Natural killer cell (primary cell): ENCODE data around the gene LMAN2. TPM values are rescaled to one million over a fixed set of nuclear protein-coding genes. Genes with fewer than 3 reads are reported as not detected.

Source experiments
- ATAC-seq, 3 donors: fragments of 150-1000 bp in 2 of 3; fragments of 200-7000 bp in 1 of 3; cut with Tn5 transposase; 1 replicate in 1 of 3; 2 replicates in 2 of 3; pipeline ENCODE4 v1.10.0; 2021; ENCODE audit warnings: mild to moderate bottlenecking in 2 of 3, moderate library complexity in 2 of 3
- DNase-seq, 2 donors: peaks; one replicate each; pipeline versions ENCODE4 v3.0.0 to v3.0.0-alpha.2; 2013 to 2021; ENCODE audit warnings: mixed read lengths in 1 of 2
- H3K27ac ChIP-seq: one replicate; pipeline ENCODE4 v1.5.1; 2013; ENCODE audit warnings: mild to moderate bottlenecking, low read length
- H3K27me3 ChIP-seq: one replicate; pipeline ENCODE4 v1.6.1; 2013; ENCODE audit warnings: low read length; ENCODE audit not compliant: control insufficient read depth, insufficient read depth
- H3K36me3 ChIP-seq: one replicate; pipeline ENCODE4 v1.6.1; 2013; ENCODE audit warnings: low read length; ENCODE audit not compliant: control insufficient read depth, insufficient read depth
- H3K4me1 ChIP-seq: one replicate; pipeline ENCODE4 v1.6.1; 2013; ENCODE audit warnings: low read length; ENCODE audit not compliant: control insufficient read depth, insufficient read depth
- H3K4me3 ChIP-seq: one replicate; pipeline ENCODE4 v1.5.1; 2013; ENCODE audit warnings: low read length
- H3K9me3 ChIP-seq: one replicate; pipeline ENCODE4 v1.6.1; 2013; ENCODE audit warnings: low read length; ENCODE audit not compliant: control insufficient read depth, insufficient read depth
- H3K27ac Mint-ChIP-seq, 2 donors: one replicate each; pipeline ENCODE4 v1.8.0; 2022; ENCODE audit warnings: mild to moderate bottlenecking in 2 of 2, mixed read lengths in 2 of 2, moderate library complexity in 1 of 2
- H3K27me3 Mint-ChIP-seq, 2 donors: one replicate each; pipeline ENCODE4 v1.8.0; 2022; ENCODE audit warnings: low read depth in 2 of 2, mixed read lengths in 2 of 2
- H3K36me3 Mint-ChIP-seq: one replicate; pipeline ENCODE4 v1.8.0; 2022; ENCODE audit warnings: mixed read lengths
- H3K4me1 Mint-ChIP-seq, 2 donors: one replicate each; pipeline ENCODE4 v1.8.0; 2022; ENCODE audit warnings: mixed read lengths in 2 of 2
- H3K4me3 Mint-ChIP-seq: one replicate; pipeline ENCODE4 v1.8.0; 2022; ENCODE audit warnings: mild to moderate bottlenecking, moderate library complexity, mixed read lengths
- H3K9me3 Mint-ChIP-seq, 2 donors: one replicate each; pipeline ENCODE4 v1.8.0; 2022; ENCODE audit warnings: mixed read lengths in 2 of 2
- WGBS: methylation state at CpG from one replicate; pipeline ENCODE4 v1.1.7; 2013; ENCODE audit warnings: missing lambda C conversion rate; ENCODE audit not compliant: insufficient coverage; 5-methylcytosine and 5-hydroxymethylcytosine counted together
- intact Hi-C: fragments of 100-400 bp; cut with micrococcal nuclease; formaldehyde crosslinking; loops from one replicate; pipeline ENCODE4 v1.14.2; 2022
- total RNA-seq, 4 donors: library from RNA; stranded (reverse); fragments of 120-200 nt in 1 of 4; gene quantifications; one replicate each; pipeline versions ENCODE4 v1.2.3 to v1.2.4, GENCODE V29; 2013 to 2022
- TF ChIP-seq, protein P1 (sequence below): fragments of 200-600 bp; IDR thresholded peaks from one replicate; pipeline ENCODE4 v1.8.0; 2022; ENCODE audit warnings: antibody characterized with exemption

Gene LMAN2
- total RNA-seq, 3 donors from 2014 or later (not counting 1 experiment from before 2014, with no cell fraction given), result 112 to 124 (median 114) TPM

DNA sequence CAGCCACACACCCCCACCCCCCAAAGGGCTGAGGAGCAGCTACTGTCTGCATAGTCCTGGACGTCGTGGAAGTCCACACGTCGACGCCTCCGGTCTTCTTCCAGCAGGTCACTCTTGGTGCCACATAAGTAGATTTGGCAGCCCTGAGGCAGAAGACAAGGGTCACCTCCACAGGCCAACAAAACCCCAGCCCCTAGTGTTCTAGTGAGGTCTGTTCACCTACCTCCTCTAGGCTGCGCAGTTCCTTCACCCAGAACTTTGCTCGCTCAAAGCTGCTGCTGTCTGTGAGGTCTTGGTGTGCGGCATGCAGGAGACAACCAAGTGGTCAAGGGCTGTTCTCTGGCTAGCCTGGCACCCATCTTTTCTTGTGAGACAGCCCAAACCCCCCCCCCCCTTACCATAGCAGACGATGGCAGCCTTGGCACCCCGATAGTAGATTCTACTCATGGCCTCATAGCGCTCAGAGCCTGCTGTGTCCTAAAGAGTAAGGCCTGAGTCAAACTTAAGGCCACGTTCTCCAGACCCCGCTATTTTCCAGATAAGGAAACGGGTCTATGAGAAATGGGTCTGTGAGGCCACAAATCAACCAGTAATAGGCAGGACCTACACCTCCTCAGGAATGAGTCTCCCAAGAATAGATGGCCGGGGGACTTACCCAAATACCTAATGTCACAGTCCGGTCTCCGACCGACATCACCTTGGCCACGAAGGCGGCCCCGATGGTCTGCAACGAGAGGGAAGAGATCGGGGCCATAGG lies 48.9 kb downstream of the LMAN2 start:
- Mint-ChIP-seq H3K36me3 (no peaks in the 10 kb centered on the region), H3K27me3 (no peaks in the 10 kb centered on the region), H3K4me3 (peak overlapping the region; percentile 92), H3K27ac (peak overlapping the region; percentile 89 to 96), H3K4me1 (peaks cover 73 to 80% of the 10 kb centered on the region in 2 donors), H3K9me3 (no peaks in the 10 kb centered on the region)
- TF ChIP-seq, protein P1, sequence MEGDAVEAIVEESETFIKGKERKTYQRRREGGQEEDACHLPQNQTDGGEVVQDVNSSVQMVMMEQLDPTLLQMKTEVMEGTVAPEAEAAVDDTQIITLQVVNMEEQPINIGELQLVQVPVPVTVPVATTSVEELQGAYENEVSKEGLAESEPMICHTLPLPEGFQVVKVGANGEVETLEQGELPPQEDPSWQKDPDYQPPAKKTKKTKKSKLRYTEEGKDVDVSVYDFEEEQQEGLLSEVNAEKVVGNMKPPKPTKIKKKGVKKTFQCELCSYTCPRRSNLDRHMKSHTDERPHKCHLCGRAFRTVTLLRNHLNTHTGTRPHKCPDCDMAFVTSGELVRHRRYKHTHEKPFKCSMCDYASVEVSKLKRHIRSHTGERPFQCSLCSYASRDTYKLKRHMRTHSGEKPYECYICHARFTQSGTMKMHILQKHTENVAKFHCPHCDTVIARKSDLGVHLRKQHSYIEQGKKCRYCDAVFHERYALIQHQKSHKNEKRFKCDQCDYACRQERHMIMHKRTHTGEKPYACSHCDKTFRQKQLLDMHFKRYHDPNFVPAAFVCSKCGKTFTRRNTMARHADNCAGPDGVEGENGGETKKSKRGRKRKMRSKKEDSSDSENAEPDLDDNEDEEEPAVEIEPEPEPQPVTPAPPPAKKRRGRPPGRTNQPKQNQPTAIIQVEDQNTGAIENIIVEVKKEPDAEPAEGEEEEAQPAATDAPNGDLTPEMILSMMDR, result no peak
- intact Hi-C loops, result loop anchor here (5.0 kb wide), 2 partner anchors 155 to 190 kb away; no protein-coding TSS in a partner anchor
- H3K36me3 ChIP-seq, result peaks cover 35% of the 10 kb centered on the region
- WGBS, result 38% methylated on average over 24 of the region's 24 CpGs
- peaks cover 85% of the 10 kb centered on the region for H3K4me1 ChIP-seq
- peak overlapping the region; percentile 39 for H3K27ac ChIP-seq
- ATAC-seq (no peak), DNase-seq (no peak)
- H3K4me3 ChIP-seq, result peak overlapping the region; percentile 93
- H3K9me3 ChIP-seq, result no peaks in the 10 kb centered on the region
- no peaks in the 10 kb centered on the region for H3K27me3 ChIP-seq

- Mint-ChIP-seq H3K4me3 (peak overlapping the region; percentile 92), H3K9me3 (no peaks in the 10 kb centered on the region), H3K27ac (peak overlapping the region; percentile 89 to 96), H3K4me1 (peaks cover 73 to 81% of the 10 kb centered on the region in 2 donors), H3K27me3 (no peaks in the 10 kb centered on the region), H3K36me3 (no peaks in the 10 kb centered on the region)
- H3K27me3 ChIP-seq, result no peaks in the 10 kb centered on the region
- no peaks in the 10 kb centered on the region for H3K9me3 ChIP-seq
- peak in 1 of 2 donors; percentile 48 for DNase-seq
- intact Hi-C loops, result loop anchor here (5.0 kb wide), 2 partner anchors 156 to 189 kb away; no protein-coding TSS in a partner anchor
- H3K36me3 ChIP-seq, result peaks cover 27% of the 10 kb centered on the region
- peaks cover 84% of the 10 kb centered on the region for H3K4me1 ChIP-seq
- TF ChIP-seq, protein P1, result no peak
- 85% methylated on average over 7 of the region's 7 CpGs for WGBS
- H3K4me3 ChIP-seq, result no peak overlapping the region
- no peak for ATAC-seq
- peak overlapping the region; percentile 80 for H3K27ac ChIP-seq
Measured at GRCh38 chr5:177301503-177302165, 49.8 kb downstream of the LMAN2 start.

GRCh38 chr5:177300951-177301350 lies 50.5 kb downstream of the LMAN2 start:
- Histone ChIP-seq H3K4me1 (peaks cover 84% of the 10 kb centered on the region), H3K27me3 (no peaks in the 10 kb centered on the region), H3K36me3 (peaks cover 22% of the 10 kb centered on the region), H3K27ac (peak overlapping the region; percentile 80), H3K4me3 (no peak overlapping the region), H3K9me3 (no peaks in the 10 kb centered on the region)
- ATAC-seq (no peak), DNase-seq (no peak)
- Mint-ChIP-seq H3K9me3 (no peaks in the 10 kb centered on the region), H3K36me3 (no peaks in the 10 kb centered on the region), H3K27me3 (no peaks in the 10 kb centered on the region), H3K4me3 (peak overlapping the region; percentile 92), H3K27ac (peak overlapping the region; percentile 89 to 96), H3K4me1 (peaks cover 78 to 84% of the 10 kb centered on the region in 2 donors)
- intact Hi-C loops, result loop anchor here (5.0 kb wide), 2 partner anchors 156 to 189 kb away; no protein-coding TSS in a partner anchor
- 95% methylated on average over 2 of the region's 2 CpGs for WGBS
- TF ChIP-seq, protein P1, result no peak
